ENCODE results near the gene PTPRK.
"Not testable (repeated sequence)": the region's sequence is repeated elsewhere in the genome, so short reads cannot be mapped to it uniquely, and the experiment has no call there.

PTPRK gene

GRCh38 chr6:127939442-127940066 lies 580.8 kb downstream of the PTPRK start:
- DNase-seq = no peak

- no peak for DNase-seq
These were observed 581.7 kb downstream of the PTPRK start for GRCh38 chr6:127938701-127939100.

- no peak for DNase-seq
These were observed 582.7 kb downstream of the PTPRK start for GRCh38 chr6:127937747-127938146.

DNA sequence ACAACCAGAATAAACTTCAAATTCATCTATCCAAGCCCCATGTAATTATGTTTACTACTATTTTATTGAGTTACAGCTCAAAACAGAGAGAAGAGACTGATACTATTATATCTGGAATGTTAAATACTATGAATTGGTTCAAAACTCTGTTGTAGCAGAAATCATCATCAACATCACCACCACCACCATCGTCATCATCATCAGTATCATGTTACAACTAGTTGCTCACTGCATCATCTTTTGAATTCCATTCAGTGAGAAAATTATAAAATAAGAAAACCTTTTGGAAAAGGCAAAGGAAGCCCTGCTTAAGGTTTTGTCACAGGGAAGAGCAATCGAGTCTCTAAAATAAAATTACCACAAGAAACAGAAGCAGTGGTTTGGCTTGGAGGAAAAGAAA lies 583.3 kb downstream of the PTPRK start:
- no peak for DNase-seq

GRCh38 chr6:127934956-127935355 lies 585.4 kb downstream of the PTPRK start:
- DNase-seq = no peak

DNA sequence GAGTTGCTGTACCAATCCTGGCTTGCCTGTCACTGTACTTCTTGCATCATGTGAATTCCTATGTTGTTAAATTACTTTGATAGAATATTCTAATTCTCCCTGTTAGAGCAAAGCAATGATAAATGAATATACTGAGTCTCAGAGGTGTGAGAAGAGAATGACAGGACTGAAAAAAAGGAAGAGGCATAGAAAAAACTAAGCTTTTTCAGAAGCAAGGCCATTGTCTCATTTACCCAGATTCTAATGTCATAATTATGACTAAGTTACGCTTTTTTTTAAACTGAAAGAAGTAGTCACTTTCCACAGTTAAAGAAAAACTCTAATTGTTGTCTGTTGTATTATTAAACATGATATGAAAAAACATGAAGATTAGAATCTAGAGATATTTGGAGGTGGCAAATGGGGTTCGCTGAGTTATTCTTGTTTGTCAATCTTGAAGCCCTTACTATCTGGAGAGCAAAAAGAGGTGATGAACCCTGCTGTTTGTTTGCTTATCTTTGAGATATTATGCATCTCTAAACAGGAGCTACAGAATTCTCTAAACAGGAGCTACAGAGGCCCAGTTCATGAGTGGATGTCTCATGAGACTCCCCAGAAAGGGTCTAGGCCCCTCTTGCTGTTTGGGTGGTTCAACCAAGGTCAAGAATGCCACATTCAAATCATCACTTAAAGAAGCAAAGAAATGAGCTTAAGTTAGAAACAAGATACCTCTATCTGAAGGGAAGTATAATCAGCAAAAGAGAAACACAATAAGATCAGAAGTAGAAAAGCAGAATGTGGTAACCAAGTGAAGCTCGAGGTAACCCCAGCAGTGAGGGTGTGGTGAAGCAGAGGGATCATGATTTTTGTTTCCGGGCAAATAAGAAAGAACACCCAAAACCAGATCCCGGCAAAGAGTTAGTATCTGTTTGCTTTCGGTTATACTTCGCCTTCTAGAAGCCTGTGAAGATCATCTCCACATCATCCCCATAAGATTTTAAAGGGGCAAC lies 586.3 kb downstream of the PTPRK start:
- DNase-seq = no peak

DNA sequence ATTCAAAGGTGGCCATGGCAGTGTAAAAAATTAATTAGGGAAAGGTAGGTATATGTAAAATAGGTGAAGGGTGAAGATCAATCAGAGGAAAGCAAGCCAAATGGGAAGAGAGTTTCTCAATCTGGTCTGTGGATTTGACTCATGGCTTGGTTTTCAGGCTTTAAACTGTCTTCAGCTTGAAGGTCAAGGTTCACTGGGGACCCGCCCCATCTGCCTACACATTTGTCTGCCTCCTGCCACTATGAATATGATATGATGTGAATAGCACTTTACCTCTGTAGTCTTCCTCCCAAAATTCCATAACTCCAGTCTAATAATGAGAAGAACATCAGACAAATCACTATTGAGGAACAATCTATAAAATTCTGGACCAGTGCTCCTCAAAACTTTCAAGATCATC lies 587.3 kb downstream of the PTPRK start:
- no peak for DNase-seq

- DNase-seq = no peak
These were observed 587.7 kb downstream of the PTPRK start for GRCh38 chr6:127932708-127933107.

DNA sequence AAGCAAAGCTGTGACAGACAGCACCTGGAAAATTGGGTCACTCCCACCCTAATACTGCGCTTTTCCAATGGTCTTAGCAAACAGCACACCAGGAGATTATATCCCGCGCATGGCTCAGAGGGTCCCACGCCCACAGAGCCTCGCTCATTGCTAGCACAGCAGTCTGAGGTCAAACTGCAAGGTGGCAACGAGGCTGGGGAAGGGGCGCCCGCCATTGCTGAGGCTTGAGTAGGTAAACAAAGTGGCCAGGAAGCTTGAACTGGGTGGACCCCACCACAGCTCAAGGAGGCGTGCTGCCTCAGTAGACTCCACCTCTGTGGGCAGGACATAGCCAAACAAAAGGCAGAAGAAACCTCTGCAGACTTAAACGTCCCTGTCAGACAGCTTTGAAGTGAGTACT lies 594.0 kb downstream of the PTPRK start:
- not testable (repeated sequence) for DNase-seq

DNA sequence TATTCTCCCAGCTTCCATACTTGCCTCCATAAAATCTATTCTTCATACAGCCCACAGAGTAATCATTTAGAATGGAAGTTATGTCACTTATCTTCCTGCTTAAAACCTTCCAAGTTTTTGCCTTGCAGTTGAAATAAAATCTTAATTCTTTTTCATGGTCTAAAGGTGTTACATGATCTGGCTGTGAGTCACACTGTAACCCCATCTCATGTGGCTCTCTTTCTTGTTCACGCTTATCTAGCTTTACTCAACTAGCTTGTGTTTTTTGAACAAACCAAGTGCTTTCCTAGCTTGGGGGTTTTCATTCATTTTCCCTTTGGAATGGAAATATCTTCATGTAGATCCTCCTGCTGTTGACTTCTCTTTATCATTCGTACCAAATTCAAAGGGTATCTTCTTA lies 596.0 kb downstream of the PTPRK start:
- DNase-seq = no peak

DNA sequence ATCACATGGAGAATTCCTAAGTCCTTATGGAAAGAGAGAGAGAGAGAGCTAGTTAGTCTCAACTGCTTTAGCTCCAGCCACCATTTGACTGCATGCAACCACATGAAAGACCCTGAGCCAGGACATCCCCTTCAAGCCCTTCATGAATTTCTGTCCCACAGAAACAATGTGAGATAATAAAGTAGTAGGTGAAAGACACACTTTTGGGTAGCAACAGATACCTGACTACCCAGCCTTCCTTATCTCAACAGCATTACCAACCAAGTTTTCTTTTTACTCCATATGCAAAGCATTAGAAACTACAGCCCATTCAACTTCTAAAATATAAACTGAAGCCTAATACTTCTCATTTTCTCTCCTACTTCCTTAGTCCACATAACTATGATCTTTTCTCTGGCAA lies 596.4 kb downstream of the PTPRK start:
- no peak for DNase-seq

GRCh38 chr6:127923135-127923534 lies 597.3 kb downstream of the PTPRK start:
- DNase-seq = no peak

GRCh38 chr6:127921982-127922381 lies 598.4 kb downstream of the PTPRK start:
- no peak for DNase-seq

DNA sequence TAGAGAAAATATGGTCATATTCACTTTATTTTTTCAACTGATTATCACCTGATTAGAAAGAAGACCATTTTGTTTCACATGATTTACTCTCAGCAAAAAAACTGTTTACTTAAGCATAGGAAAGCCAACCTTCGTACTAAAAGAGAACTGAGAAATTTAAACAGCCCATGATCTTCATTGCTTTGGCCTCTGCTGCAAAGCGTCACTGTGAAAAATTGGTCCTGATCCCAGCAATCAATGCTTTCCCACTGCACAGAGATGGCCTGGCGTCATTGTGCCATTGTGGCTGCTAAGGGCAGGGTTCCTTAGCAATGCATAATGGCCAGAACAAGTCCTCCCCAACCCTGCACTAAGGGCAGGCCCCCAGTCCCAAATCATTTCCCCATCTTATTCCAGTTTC lies 599.6 kb downstream of the PTPRK start:
- no peak for DNase-seq

Measured in stimulated activated CD4-positive, alpha-beta T cell treated with anti-CD3 and anti-CD28 coated beads, Interleukin-12 subunit alpha, Interleukin-12 subunit beta, amount 100 ng/mL, for 4 hours (primary cell).